Activated naive CD4-positive, alpha-beta T cell (primary cell): ENCODE measurements around the gene NOXRED1.

ENCODE experiments used
- DNase-seq, 4 experiments: peaks; one replicate each; lab custom pipeline; 2025; lab: John Stamatoyannopoulos, UW

NOXRED1 gene

GRCh38 chr14:77344377-77344996, 78.8 kb downstream of the NOXRED1 start:
- no peak for DNase-seq
